ENCODE results near the gene UTS2. TPM values are rescaled to one million over a fixed set of nuclear protein-coding genes. Genes with fewer than 3 reads are reported as not detected.

Gene UTS2
- total RNA-seq, 1 donor = not detected

DNA sequence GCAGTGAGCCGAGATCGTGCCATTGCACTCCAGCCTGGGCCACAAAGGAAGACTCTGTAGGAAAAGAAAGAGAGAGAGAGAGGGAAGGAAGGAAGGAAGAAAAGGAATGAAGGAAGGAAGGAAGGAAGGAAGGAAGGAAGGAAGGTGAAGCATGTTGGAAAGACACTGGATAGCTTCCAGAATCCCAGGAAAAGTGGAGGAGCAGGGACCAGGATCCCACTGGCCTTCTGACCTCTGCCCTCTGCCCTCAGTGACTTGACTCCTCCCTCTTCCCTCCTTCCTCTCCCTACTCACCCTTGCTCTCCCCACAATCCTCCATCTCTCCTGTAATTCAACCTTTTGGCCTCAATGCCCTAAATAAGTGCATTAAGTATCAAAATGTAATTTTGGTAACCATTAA is 4.1 kb upstream of the UTS2 start:
- no peak for DNase-seq (ENCODE audit: low read depth)
- TF ChIP-seq, protein P1, sequence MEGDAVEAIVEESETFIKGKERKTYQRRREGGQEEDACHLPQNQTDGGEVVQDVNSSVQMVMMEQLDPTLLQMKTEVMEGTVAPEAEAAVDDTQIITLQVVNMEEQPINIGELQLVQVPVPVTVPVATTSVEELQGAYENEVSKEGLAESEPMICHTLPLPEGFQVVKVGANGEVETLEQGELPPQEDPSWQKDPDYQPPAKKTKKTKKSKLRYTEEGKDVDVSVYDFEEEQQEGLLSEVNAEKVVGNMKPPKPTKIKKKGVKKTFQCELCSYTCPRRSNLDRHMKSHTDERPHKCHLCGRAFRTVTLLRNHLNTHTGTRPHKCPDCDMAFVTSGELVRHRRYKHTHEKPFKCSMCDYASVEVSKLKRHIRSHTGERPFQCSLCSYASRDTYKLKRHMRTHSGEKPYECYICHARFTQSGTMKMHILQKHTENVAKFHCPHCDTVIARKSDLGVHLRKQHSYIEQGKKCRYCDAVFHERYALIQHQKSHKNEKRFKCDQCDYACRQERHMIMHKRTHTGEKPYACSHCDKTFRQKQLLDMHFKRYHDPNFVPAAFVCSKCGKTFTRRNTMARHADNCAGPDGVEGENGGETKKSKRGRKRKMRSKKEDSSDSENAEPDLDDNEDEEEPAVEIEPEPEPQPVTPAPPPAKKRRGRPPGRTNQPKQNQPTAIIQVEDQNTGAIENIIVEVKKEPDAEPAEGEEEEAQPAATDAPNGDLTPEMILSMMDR (IDR thresholded peaks at IDR 0.05; ENCODE audit: insufficient read depth, low read length) = no peak
- H3K4me3 ChIP-seq (ENCODE audit: low read depth, low read length) = no peak overlapping the region

DNA sequence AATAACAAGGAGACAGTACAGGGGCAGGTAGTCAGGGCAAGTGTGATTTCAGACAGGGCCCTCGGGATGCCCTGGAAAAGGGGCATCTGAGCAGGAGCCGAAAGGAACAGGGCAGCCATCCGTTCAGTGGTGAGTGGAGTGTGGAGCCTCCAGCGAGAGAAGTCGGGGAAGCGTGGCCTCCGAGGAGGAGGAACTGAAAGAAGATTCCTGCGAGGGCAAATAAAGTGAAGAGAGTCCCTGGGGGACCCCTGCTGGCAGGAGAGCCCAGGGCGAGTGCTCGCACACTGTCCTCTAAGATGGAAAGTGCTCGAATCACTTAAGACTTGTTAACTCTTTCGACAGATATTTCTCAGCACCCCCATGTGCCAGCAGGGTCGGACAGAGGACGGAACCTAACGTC is 3.5 kb upstream of the UTS2 start:
- no peak for DNase-seq (ENCODE audit: low read depth)
- H3K4me3 ChIP-seq (ENCODE audit: low read depth, low read length) = no peak overlapping the region
- TF ChIP-seq, protein P1 (IDR thresholded peaks at IDR 0.05; ENCODE audit: insufficient read depth, low read length) = no peak

DNA sequence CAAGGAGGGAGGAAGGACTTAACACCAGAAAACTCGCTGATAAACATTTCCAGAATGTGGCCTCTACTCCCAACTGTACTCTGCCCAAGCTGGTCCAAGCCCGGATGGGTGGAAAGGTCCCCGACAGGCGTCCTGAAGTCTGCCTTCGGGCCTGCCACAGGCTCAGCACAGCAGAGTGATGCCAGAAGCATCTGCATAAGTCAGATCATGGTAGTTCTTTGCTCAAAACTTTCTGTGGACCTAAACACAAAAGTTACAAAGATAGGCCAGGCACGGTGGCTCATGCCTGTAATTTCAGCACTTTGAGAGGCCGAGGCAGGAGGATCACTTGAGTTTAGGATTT is 790 bp upstream of the UTS2 start:
- TF ChIP-seq, protein P1 (IDR thresholded peaks at IDR 0.05; ENCODE audit: insufficient read depth, low read length) = no peak
- DNase-seq (ENCODE audit: low read depth) = no peak
- no peak overlapping the region for H3K4me3 ChIP-seq (ENCODE audit: low read depth, low read length)

DNA sequence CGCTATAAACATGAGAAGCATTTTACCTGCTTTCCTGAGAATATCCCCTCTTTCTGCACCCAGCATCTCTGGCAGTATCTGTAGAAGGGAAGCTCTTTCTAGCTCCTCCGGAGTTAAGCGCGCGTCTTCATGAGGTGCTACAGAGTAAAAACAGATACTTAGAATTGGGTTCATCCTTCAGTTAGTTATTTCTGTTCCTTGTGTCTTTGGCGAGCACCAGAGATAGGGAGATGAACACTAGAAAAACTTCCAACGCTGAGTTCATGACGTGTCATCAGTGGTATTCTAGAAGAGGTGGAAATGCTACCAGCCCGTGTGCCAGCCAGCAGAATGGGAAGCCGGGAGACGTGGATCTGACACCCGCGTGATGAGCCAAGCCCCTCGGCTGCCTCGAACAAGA is 2.1 kb downstream of the UTS2 start:
- TF ChIP-seq, protein P1 (IDR thresholded peaks at IDR 0.05; ENCODE audit: insufficient read depth, low read length) = no peak
- no peak overlapping the region for H3K4me3 ChIP-seq (ENCODE audit: low read depth, low read length)
- no peak for DNase-seq (ENCODE audit: low read depth)

DNA sequence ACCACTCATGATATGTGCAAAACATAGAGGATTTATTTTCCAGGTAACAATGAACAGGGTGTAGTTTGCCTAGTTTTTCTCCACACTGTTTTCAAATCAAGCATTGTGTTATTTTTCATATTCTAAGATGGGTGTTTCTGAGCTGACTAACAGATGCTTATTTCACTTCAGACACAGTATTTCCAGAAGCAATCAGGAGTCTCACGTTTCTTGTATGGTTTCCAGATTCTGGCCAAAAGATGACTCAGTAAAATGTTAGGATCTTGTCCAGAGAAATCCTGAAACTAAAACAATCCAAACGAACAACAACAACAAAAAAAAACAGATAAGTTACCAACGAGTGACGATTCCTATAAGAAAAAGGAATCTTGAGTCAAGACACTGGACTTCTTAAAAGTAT is 5.3 kb downstream of the UTS2 start:
- no peak overlapping the region for H3K4me3 ChIP-seq (ENCODE audit: low read depth, low read length)
- DNase-seq (ENCODE audit: low read depth) = peak; percentile 73
- TF ChIP-seq, protein P1 (IDR thresholded peaks at IDR 0.05; ENCODE audit: insufficient read depth, low read length) = no peak

DNA sequence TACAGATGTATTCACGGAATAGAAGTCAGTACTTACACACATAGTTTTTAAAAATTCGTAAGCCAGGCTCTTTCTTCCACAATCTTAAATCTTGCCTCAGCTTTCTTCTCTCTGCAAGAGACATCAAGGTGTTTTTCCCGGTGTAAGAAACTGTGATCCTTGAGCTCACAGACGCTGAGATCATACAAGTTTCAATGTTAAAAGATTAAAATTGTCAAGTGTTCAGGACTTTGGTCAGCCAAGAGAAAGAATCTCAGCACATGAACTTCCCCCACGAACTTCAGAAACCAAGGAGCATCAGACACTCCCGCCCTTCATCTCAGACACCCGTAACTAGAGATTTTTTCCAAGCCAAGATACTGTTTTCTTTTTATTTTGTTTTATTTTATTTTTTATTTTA is 6.2 kb downstream of the UTS2 start:
- no peak for DNase-seq (ENCODE audit: low read depth)
- TF ChIP-seq, protein P1 (IDR thresholded peaks at IDR 0.05; ENCODE audit: insufficient read depth, low read length) = no peak
- no peak overlapping the region for H3K4me3 ChIP-seq (ENCODE audit: low read depth, low read length)

DNA sequence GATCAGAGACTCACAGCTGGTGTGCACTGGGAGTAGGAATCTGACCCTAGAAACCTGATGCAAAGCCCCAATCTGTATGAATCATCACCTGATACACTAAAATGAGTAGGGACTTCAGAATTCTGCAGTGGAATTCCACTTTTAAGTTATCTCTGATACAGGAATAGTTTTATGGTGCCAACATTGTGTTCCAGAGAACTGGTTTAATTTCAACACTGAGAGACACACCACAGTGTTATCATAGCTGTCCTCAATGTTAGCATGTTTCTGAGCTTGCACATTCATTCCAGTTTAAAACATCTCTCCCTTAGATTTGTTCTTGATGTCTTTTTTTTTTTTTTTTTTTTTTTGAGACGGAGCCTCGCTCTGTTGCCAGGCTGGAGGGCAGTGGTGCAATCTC is 7.1 kb downstream of the UTS2 start:
- peak; percentile 83 for DNase-seq (ENCODE audit: low read depth)
- TF ChIP-seq, protein P1 (IDR thresholded peaks at IDR 0.05; ENCODE audit: insufficient read depth, low read length) = no peak
- no peak overlapping the region for H3K4me3 ChIP-seq (ENCODE audit: low read depth, low read length)
